Small intestine (tissue), 7 donors: ENCODE results near the gene PTPRE. TPM values are rescaled to one million over a fixed set of nuclear protein-coding genes. Genes with fewer than 3 reads are reported as not detected.

Experiments used
- DNase-seq, 2 donors: peaks; one replicate each; pipeline versions ENCODE4 v3.0.0 to v3.0.0-alpha.2; 2013
- FAIRE-seq: peaks from 2 replicates; lab custom pipeline; 2012; peaks lifted over from hg19 to GRCh38; lab: Jason Lieb, UNC
- H3K27ac ChIP-seq, 3 donors: one replicate each; pipeline ENCODE4 v1.5.1; 2013; ENCODE audit warnings: low read length in 2 of 3, mild to moderate bottlenecking in 2 of 3, control low read depth in 1 of 3, inconsistent platforms in 1 of 3, low read depth in 1 of 3, moderate library complexity in 1 of 3
- H3K27me3 ChIP-seq, 3 donors: one replicate each; pipeline ENCODE4 v1.6.1; 2013; ENCODE audit warnings: low read length in 3 of 3, inconsistent platforms in 1 of 3; ENCODE audit not compliant: control insufficient read depth in 3 of 3, insufficient read depth in 3 of 3
- H3K36me3 ChIP-seq, 3 donors: one replicate each; pipeline ENCODE4 v1.6.1; 2013; ENCODE audit warnings: low read length in 3 of 3, inconsistent platforms in 1 of 3, low read depth in 1 of 3, mild to moderate bottlenecking in 1 of 3, moderate library complexity in 1 of 3; ENCODE audit not compliant: control insufficient read depth in 3 of 3, insufficient read depth in 2 of 3
- H3K4me1 ChIP-seq, 3 donors: one replicate each; pipeline ENCODE4 v1.6.1; 2013; ENCODE audit warnings: low read length in 2 of 3, inconsistent platforms in 1 of 3, low read depth in 1 of 3, mild to moderate bottlenecking in 1 of 3, moderate library complexity in 1 of 3; ENCODE audit not compliant: control insufficient read depth in 3 of 3, insufficient read depth in 2 of 3
- H3K4me3 ChIP-seq, 3 donors: one replicate each; pipeline ENCODE4 v1.5.1; 2013; ENCODE audit warnings: low read length in 3 of 3, control low read depth in 1 of 3, inconsistent platforms in 1 of 3, low read depth in 1 of 3, mild to moderate bottlenecking in 1 of 3, moderate library complexity in 1 of 3
- H3K9me3 ChIP-seq, 2 donors: one replicate each; pipeline ENCODE4 v1.6.1; 2013; ENCODE audit warnings: low read depth in 1 of 2, low read length in 1 of 2; ENCODE audit not compliant: control insufficient read depth in 2 of 2, insufficient read depth in 1 of 2
- WGBS, 3 donors: extraction: QIAGEN DNeasy Blood & Tissue Kit; methylation state at CpG; one replicate each; pipeline ENCODE4 v1.1.7; 2013; 5-methylcytosine and 5-hydroxymethylcytosine counted together
- polyA plus RNA-seq, 4 donors: library from polyadenylated mRNA; stranded (reverse) in 3 of 4; unstranded in 1 of 4; fragments of 200-250 nt in 3 of 4; fragments of 120-200 nt in 1 of 4; gene quantifications; one replicate each; pipeline versions ENCODE4 v1.2.1 to v1.2.3, GENCODE V29; 2013
- donor health status: healthy with polysubstance abuse.
- donor health status: control.
- donor health status: control.
- donor health status: Bipolar disorder and iron deficiency.
- donor health status: healthy.

PTPRE gene
- polyA plus RNA-seq, 4 donors: 2.7 to 21.0 (median 6.2) TPM

DNA sequence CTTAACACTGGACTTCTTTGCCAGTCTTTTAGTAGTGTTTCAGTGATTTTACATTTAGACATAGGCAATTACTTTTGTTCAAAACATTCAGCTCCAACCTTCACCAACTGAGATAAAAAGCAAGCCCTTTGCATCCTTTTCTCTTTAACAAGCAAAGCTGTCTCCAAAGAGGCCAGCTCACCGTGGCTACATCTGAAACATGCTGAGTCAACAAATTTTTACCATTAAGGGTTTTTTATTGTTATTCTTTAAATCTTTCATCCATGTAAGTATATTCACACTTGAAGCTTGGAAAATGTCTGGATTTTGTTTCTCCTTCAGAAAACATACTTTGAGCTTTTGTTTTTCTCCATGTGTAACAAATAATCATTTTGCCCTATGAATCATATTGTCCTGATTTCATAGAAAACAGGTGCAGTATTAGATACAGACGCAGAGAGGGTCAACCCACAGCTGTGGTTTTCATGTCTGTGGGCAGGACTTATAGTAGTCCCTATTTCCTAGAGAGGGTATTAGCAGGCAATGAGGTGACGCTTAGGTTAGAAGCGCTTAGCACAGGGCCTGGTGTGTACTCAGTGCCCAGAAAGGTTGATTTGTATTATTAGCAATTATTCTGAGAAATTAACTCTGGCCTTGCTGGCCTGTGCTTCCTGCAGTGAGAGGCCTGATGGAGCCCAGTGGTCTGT is 119.9 kb downstream of the PTPRE start:
- Histone ChIP-seq H3K9me3 (no peaks in the 10 kb centered on the region), H3K27me3 (no peaks in the 10 kb centered on the region), H3K36me3 (peaks cover 0 to 31% (median 0%) of the 10 kb centered on the region in 3 donors), H3K27ac (no peak overlapping the region), H3K4me1 (peaks cover 0 to 6% (median 0%) of the 10 kb centered on the region in 3 donors), H3K4me3 (no peak overlapping the region)
- FAIRE-seq (no peak), DNase-seq (no peak)
- WGBS, 3 donors: 62 to 66% (median 64%) methylated on average over 4 of the region's 4 CpGs

DNA sequence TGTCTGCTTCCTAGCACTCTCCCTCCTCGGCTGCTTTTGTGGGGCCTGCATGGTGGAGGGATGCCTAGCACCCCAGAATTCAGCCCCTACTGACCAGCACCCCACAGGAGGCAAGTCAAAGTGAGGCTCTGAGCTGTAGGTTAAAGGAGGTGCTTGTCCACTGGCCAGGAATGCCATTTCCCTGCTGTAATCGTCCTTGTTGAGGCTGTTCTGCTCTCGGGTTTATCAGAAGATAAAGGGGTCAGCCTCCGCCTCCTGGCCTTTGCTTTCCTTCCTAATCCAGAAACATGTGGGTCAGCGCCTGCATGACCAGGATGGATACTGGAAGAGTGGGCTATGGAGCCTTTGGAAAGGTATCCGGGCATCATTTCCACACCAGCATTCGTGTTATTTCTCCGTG is 120.4 kb downstream of the PTPRE start:
- FAIRE-seq: no peak
- Histone ChIP-seq H3K9me3 (no peaks in the 10 kb centered on the region), H3K27ac (no peak overlapping the region), H3K4me3 (no peak overlapping the region), H3K36me3 (peaks cover 0 to 28% (median 0%) of the 10 kb centered on the region in 3 donors), H3K4me1 (peaks cover 0 to 3% (median 0%) of the 10 kb centered on the region in 3 donors), H3K27me3 (no peaks in the 10 kb centered on the region)
- 76 to 84% (median 82%) methylated on average over 8 of the region's 8 CpGs for WGBS, 3 donors
- no peak for DNase-seq

DNA sequence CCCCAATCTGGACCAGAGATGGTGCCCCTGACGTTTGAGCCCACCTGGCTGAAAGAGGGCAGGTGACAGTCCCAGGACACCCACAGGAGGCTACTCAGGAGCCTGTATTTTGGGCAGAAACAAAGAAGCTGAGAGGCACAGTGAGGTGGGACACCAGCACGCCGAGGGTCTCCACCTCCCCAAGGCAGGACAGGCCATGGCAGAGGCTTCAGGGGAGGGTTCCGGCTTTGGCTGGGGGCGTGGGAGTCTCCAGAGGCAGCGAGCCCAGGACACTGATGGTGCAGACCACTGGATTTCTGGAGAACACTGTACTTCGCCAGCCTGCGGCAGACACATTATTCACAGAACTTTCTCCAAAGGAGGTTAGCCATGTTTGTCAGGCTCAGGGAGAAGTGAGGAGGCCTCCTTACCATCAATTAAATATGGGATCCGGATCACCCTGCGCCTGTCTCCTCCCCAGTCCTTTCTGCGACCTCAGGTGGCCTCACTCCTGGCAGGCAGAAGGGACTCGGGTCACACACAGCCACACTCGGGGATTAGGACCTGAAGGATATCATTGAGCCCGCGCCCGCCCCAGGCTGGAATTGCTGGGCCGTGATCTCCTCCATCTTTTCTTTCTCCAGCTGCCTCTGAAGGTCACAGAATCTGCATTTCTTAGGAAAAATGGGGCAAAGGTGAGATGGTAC is 121.1 kb downstream of the PTPRE start:
- Histone ChIP-seq H3K27ac (no peak overlapping the region), H3K4me3 (no peak overlapping the region), H3K4me1 (no peaks in the 10 kb centered on the region), H3K9me3 (no peaks in the 10 kb centered on the region), H3K27me3 (no peaks in the 10 kb centered on the region), H3K36me3 (peaks cover 0 to 25% (median 0%) of the 10 kb centered on the region in 3 donors)
- 83 to 90% (median 85%) methylated on average over 17 of the region's 17 CpGs for WGBS, 3 donors
- DNase-seq (no peak), FAIRE-seq (no peak)

DNA sequence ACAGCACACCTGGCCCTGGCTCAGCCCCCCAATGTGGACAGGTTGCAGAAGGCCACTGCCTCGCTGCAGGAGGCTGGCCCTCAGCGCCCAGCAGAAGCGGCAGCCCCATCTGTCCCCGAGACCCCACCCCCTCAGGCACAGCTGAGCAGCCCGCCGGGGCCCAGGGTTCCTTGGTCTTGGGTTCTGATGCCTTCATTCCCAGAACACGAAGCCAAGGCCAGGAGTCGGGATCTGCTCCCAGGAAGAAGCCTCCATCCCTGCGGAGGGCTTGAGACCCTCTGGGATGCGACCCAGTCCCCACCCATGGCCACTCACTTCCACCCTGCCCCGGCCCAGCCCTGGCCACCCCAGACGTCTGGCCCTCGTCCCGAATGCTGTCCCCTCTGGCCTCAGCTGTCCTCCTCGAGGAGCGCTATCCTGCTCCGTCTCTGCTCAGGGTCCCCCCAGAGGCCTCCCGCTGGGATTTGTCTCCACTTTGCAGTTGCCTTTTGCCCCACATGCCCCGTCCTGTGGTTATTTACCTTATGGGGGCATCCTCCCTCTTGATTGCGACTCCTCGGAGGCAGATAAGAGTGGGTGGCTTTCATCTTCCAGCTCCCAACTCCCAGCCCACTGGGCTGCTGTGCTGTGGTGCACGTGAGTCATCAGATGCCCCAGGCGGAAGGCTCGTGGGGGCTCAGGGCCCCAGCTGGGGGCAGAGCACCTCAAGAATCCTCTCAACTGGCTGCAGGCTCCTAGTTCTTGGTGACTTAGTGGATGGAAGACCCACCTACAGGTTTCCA is 121.8 kb downstream of the PTPRE start:
- H3K27me3 ChIP-seq: no peaks in the 10 kb centered on the region
- peaks cover 0 to 25% (median 0%) of the 10 kb centered on the region in 3 donors for H3K36me3 ChIP-seq
- H3K4me3 ChIP-seq: no peak overlapping the region
- H3K4me1 ChIP-seq: no peaks in the 10 kb centered on the region
- 85 to 87% (median 86%) methylated on average over 23 to 24 of the region's 24 CpGs for WGBS, 3 donors
- no peak for FAIRE-seq
- no peaks in the 10 kb centered on the region for H3K9me3 ChIP-seq
- DNase-seq: no peak
- no peak overlapping the region for H3K27ac ChIP-seq

DNA sequence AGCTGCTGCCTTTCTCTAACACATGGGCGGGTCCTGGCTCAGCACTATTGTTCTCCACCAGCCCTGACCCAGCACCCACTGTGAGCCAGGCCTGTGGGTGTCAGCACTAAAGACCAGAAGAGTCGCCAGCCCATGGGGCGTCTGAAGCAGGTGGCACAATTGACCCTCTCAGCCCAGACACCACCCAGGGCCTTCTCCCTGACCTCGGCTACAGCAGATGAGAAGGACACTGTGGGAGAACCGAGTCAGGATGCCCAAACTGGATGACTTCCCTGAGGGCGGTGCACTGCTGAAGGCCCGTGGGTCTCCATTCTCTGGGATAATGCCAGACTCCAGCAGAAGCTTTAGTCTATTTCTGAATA is 122.4 kb downstream of the PTPRE start:
- no peaks in the 10 kb centered on the region for H3K27me3 ChIP-seq
- WGBS, 3 donors: 79 to 85% (median 81%) methylated on average over 7 of the region's 7 CpGs
- FAIRE-seq (no peak), DNase-seq (no peak)
- H3K4me3 ChIP-seq: no peak overlapping the region
- H3K36me3 ChIP-seq: peaks cover 0 to 25% (median 0%) of the 10 kb centered on the region in 3 donors
- H3K9me3 ChIP-seq: no peaks in the 10 kb centered on the region
- H3K4me1 ChIP-seq: no peaks in the 10 kb centered on the region
- no peak overlapping the region for H3K27ac ChIP-seq

DNA sequence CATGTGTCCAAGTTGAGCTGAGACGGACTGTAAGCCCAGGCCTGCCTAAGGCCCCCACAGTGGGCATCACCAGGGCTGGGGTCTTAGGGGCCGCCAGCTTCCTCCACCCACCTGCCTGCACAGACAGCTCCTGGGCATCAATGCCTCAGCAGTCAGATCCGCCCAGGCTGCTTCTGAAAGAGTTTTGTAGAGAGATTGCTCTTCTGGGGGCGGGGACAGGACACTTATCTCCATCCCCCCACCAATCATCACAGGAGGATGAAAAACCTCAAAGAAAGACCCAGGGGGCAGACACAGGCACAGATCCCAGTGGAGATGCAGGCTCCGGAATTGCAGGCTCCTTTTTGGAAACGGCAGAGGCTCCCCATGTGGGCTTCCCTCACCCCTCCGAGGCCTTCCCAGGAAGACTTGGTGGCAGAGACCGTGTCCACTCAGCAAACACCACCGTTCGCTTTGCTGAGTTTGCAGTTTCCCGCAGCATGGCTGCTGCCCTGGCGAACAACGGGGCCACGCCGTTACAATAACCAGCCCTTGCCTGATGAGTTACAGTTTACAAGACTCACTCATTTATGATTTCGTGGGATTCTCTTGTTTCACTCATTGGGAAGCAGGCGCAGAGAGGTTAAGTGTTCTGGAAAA is 122.9 kb downstream of the PTPRE start:
- 74 to 91% (median 81%) methylated on average over 17 of the region's 17 CpGs for WGBS, 3 donors

DNA sequence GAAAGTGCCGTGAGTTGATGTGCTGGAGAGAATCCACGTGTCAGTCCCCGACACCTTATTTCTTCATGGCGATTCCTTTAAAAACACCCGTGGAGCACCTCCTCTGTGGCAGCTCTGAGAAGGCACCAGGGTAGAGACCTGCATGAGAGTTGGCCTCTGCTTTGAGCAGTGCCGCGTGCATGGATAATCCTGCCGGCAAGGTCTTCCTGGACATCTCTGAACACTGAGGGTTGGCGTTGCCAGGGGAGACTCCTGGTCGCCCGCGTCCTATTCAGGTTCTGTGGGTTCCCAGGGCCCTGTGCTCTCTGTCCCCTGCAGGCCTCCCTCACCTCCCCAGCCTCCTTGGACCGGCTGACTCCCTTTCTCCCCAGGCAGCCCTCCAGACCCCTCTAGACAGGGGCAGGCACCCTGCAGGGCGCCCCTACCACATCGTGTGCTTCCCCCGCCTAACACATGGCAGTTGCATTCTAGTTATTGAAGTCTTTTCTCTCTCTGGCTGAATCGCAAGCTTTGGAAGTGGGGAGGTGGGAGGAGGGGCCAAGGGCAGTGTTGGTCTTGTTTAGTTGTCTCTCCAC is 123.7 kb downstream of the PTPRE start:
- H3K9me3 ChIP-seq: no peaks in the 10 kb centered on the region
- no peaks in the 10 kb centered on the region for H3K4me1 ChIP-seq
- H3K27me3 ChIP-seq: no peaks in the 10 kb centered on the region
- peaks cover 0 to 25% (median 0%) of the 10 kb centered on the region in 3 donors for H3K36me3 ChIP-seq
- no peak overlapping the region for H3K27ac ChIP-seq
- WGBS, 3 donors: 89 to 92% (median 91%) methylated on average over 17 of the region's 17 CpGs
- no peak overlapping the region for H3K4me3 ChIP-seq
- FAIRE-seq (no peak), DNase-seq (no peak)

More for the DNA sequence above, 122.9 kb downstream of the PTPRE start:
- H3K27ac ChIP-seq: no peak overlapping the region
- H3K27me3 ChIP-seq: no peaks in the 10 kb centered on the region
- no peak for FAIRE-seq
- H3K4me1 ChIP-seq: no peaks in the 10 kb centered on the region
- H3K9me3 ChIP-seq: no peaks in the 10 kb centered on the region
- no peak overlapping the region for H3K4me3 ChIP-seq
- no peak for DNase-seq
- peaks cover 0 to 25% (median 0%) of the 10 kb centered on the region in 3 donors for H3K36me3 ChIP-seq

DNA sequence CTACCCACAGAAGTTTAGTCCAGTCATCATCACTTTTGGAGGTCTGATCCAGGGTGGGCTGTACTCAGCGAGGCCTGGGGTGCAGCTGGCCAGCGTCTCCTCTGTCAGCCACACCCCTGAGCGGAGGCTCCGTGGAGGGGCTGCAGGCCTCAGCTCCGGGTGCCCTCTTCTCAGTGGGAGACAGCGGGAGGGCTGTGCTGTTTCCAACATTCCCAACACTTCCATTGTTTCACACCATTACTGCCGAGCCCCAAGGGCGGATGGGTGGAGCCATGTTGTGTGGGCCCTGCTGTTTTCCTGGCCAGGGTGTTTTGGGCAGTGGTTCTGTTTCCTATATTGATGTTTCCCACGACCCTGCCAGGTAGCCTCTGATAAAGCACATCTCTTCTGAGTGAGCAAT is 124.3 kb downstream of the PTPRE start:
- 83 to 88% (median 87%) methylated on average over 9 of the region's 9 CpGs for WGBS, 3 donors

More for the DNA sequence above, 124.3 kb downstream of the PTPRE start:
- no peak for FAIRE-seq
- H3K4me3 ChIP-seq: no peak overlapping the region
- H3K9me3 ChIP-seq: no peaks in the 10 kb centered on the region
- no peaks in the 10 kb centered on the region for H3K4me1 ChIP-seq
- no peaks in the 10 kb centered on the region for H3K27me3 ChIP-seq
- H3K27ac ChIP-seq: no peak overlapping the region
- H3K36me3 ChIP-seq: peaks cover 0 to 25% (median 0%) of the 10 kb centered on the region in 3 donors
- DNase-seq: no peak
